ENCODE results near the gene HOXC9. TPM values are rescaled to one million over a fixed set of nuclear protein-coding genes. Genes with fewer than 3 reads are reported as not detected.

Gene HOXC9
- total RNA-seq, 1 experiment from 2014 or later = not detected

DNA sequence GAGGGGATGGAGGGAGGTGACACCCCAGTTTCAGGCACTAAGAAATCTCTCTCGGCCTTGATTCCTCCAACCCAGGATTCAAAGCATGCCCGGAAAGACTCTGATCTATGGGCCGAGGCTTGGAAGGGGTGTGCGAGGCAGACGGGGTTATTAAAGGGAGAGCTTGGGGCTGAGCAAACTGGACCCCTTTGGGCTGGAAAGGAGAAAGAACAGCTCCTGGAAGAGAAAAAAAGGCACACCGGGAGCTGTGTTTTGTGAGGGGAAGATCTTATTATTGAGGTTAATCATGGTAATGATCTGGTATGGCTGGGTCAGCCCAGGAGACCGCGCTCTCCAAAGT lies 48.0 kb downstream of the HOXC9 start (continued):
- TF ChIP-seq ATF6 (CRISPR knock-in tag; IDR thresholded peaks at IDR 0.05) = no peak
- no peak for TF ChIP-seq OVOL2 (CRISPR knock-in tag; IDR thresholded peaks at IDR 0.05; ENCODE audit: borderline replicate concordance)
- no peak for TF ChIP-seq ESRRA (CRISPR knock-in tag; IDR thresholded peaks at IDR 0.05; ENCODE audit: borderline replicate concordance)
- TF ChIP-seq, protein P1, sequence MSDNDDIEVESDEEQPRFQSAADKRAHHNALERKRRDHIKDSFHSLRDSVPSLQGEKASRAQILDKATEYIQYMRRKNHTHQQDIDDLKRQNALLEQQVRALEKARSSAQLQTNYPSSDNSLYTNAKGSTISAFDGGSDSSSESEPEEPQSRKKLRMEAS (CRISPR knock-in tag; IDR thresholded peaks at IDR 0.05) = no peak

- Mint-ChIP-seq H3K4me1 (peaks cover 39% of the 10 kb centered on the region), H3K36me3 (no peaks in the 10 kb centered on the region), H3K27ac (no peak overlapping the region), H3K9me3 (no peaks in the 10 kb centered on the region), H3K27me3 (ENCODE audit: low read depth) (peaks cover 100% of the 10 kb centered on the region), H3K4me3 (no peak overlapping the region)
- ATAC-seq (no peak), DNase-seq (ENCODE audit: low spot score) (no peak)
- TF ChIP-seq, protein P2, sequence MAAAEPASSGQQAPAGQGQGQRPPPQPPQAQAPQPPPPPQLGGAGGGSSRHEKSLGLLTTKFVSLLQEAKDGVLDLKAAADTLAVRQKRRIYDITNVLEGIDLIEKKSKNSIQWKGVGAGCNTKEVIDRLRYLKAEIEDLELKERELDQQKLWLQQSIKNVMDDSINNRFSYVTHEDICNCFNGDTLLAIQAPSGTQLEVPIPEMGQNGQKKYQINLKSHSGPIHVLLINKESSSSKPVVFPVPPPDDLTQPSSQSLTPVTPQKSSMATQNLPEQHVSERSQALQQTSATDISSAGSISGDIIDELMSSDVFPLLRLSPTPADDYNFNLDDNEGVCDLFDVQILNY (CRISPR knock-in tag; IDR thresholded peaks at IDR 0.05) = no peak
- TF ChIP-seq TP53 (CRISPR knock-in tag; IDR thresholded peaks at IDR 0.05) = no peak
- TF ChIP-seq SP1 (CRISPR knock-in tag; conservative IDR thresholded peaks at IDR 0.05) = no peak
- no peak for TF ChIP-seq NR3C1 (CRISPR knock-in tag; conservative IDR thresholded peaks at IDR 0.05; ENCODE audit: low read depth)
- POLR2A ChIA-PET = no interaction called here
- CTCF ChIA-PET = interaction anchor here (0.6 to 0.9 kb wide), 2 partner anchors 16 to 40 kb away, joined by 3 read pairs; no protein-coding TSS in a partner anchor
Measured at GRCh38 chr12:54048406-54049093, 48.6 kb downstream of the HOXC9 start.

DNA sequence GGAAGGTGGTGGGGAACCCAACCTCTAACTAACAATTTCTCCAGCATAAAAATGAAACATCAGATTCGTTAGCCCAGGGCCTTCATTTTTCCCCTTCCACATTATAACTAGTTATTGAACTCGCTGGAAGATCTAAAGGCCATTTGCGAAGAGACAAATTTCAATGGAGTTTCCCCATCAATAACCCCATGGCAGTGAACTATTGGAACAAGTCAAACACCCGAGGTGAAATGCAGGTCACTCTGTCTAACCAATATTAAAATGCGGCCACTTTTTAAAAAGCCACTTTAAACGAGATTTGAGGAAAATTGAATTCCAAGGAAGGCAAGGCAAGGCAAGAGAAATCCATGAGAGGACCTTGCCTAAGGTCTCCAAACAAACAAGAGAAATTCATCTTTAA lies 49.1 kb downstream of the HOXC9 start:
- POLR2A ChIA-PET = no interaction called here
- Mint-ChIP-seq H3K9me3 (no peaks in the 10 kb centered on the region), H3K4me1 (peaks cover 43% of the 10 kb centered on the region), H3K4me3 (no peak overlapping the region), H3K36me3 (no peaks in the 10 kb centered on the region), H3K27ac (no peak overlapping the region), H3K27me3 (ENCODE audit: low read depth) (peaks cover 100% of the 10 kb centered on the region)
- no peak for ATAC-seq
- CTCF ChIA-PET = no interaction called here
- TF ChIP-seq NFYB (CRISPR knock-in tag; conservative IDR thresholded peaks at IDR 0.05; ENCODE audit: low read depth) (no peak), KAT7 (CRISPR knock-in tag; IDR thresholded peaks at IDR 0.05; ENCODE audit: borderline replicate concordance) (no peak), PRRX2 (CRISPR knock-in tag; IDR thresholded peaks at IDR 0.05) (no peak), ZNF138 (CRISPR knock-in tag; conservative IDR thresholded peaks at IDR 0.05) (no peak), ZNF671 (CRISPR knock-in tag; IDR thresholded peaks at IDR 0.05) (no peak), CREB1 (CRISPR knock-in tag; IDR thresholded peaks at IDR 0.05) (no peak), ZBTB21 (CRISPR knock-in tag; IDR thresholded peaks at IDR 0.05; ENCODE audit: borderline replicate concordance) (no peak), CDX4 (CRISPR knock-in tag; IDR thresholded peaks at IDR 0.05; ENCODE audit: borderline replicate concordance) (no peak), TCF7 (CRISPR knock-in tag; IDR thresholded peaks at IDR 0.05; ENCODE audit: low read depth) (no peak), USF1 (CRISPR knock-in tag; IDR thresholded peaks at IDR 0.05) (no peak), ZNF423 (CRISPR knock-in tag; IDR thresholded peaks at IDR 0.05) (no peak), RORB (CRISPR knock-in tag; IDR thresholded peaks at IDR 0.05) (no peak), ZNF219 (CRISPR knock-in tag; IDR thresholded peaks at IDR 0.05; ENCODE audit: borderline replicate concordance) (no peak), IRF2 (CRISPR knock-in tag; IDR thresholded peaks at IDR 0.05; ENCODE audit: borderline replicate concordance, low read depth) (no peak)
- TF ChIP-seq, protein P3, sequence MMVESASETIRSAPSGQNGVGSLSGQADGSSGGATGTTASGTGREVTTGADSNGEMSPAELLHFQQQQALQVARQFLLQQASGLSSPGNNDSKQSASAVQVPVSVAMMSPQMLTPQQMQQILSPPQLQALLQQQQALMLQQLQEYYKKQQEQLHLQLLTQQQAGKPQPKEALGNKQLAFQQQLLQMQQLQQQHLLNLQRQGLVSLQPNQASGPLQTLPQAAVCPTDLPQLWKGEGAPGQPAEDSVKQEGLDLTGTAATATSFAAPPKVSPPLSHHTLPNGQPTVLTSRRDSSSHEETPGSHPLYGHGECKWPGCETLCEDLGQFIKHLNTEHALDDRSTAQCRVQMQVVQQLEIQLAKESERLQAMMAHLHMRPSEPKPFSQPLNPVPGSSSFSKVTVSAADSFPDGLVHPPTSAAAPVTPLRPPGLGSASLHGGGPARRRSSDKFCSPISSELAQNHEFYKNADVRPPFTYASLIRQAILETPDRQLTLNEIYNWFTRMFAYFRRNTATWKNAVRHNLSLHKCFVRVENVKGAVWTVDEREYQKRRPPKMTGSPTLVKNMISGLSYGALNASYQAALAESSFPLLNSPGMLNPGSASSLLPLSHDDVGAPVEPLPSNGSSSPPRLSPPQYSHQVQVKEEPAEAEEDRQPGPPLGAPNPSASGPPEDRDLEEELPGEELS (CRISPR knock-in tag; IDR thresholded peaks at IDR 0.05) = no peak
- TF ChIP-seq, protein P4, sequence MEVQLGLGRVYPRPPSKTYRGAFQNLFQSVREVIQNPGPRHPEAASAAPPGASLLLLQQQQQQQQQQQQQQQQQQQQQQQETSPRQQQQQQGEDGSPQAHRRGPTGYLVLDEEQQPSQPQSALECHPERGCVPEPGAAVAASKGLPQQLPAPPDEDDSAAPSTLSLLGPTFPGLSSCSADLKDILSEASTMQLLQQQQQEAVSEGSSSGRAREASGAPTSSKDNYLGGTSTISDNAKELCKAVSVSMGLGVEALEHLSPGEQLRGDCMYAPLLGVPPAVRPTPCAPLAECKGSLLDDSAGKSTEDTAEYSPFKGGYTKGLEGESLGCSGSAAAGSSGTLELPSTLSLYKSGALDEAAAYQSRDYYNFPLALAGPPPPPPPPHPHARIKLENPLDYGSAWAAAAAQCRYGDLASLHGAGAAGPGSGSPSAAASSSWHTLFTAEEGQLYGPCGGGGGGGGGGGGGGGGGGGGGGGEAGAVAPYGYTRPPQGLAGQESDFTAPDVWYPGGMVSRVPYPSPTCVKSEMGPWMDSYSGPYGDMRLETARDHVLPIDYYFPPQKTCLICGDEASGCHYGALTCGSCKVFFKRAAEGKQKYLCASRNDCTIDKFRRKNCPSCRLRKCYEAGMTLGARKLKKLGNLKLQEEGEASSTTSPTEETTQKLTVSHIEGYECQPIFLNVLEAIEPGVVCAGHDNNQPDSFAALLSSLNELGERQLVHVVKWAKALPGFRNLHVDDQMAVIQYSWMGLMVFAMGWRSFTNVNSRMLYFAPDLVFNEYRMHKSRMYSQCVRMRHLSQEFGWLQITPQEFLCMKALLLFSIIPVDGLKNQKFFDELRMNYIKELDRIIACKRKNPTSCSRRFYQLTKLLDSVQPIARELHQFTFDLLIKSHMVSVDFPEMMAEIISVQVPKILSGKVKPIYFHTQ (CRISPR knock-in tag; IDR thresholded peaks at IDR 0.05) = no peak
- DNase-seq (ENCODE audit: low spot score) = no peak

Measured in WTC11 (cell line).